Stimulated activated naive CD8-positive, alpha-beta T cell treated with anti-CD3 and anti-CD28 coated beads, Interleukin-15, Interleukin-2, amounts not matched to agents 100 ng/mL and 50 ng/mL, for 24 hours (primary cell): Measurements from ENCODE around the gene ZFX.
"Not testable (repeated sequence)": the region's sequence is repeated elsewhere in the genome, so short reads cannot be mapped to it uniquely, and the experiment has no call there.

Experiments used
- H3K27ac Mint-ChIP-seq: one replicate; pipeline ENCODE4 v1.8.0; 2021; ENCODE audit warnings: mild to moderate bottlenecking, mixed read lengths
- H3K27me3 Mint-ChIP-seq: one replicate; pipeline ENCODE4 v1.8.0; 2021; ENCODE audit warnings: mixed read lengths
- H3K36me3 Mint-ChIP-seq: one replicate; pipeline ENCODE4 v1.8.0; 2021; ENCODE audit warnings: low read depth, mixed read lengths
- H3K4me1 Mint-ChIP-seq: one replicate; pipeline ENCODE4 v1.8.0; 2021; ENCODE audit warnings: low read depth, mixed read lengths
- H3K4me3 Mint-ChIP-seq: one replicate; pipeline ENCODE4 v1.8.0; 2021; ENCODE audit warnings: mild to moderate bottlenecking, mixed read lengths
- H3K9me3 Mint-ChIP-seq: one replicate; pipeline ENCODE4 v1.8.0; 2021; ENCODE audit warnings: mixed read lengths

ZFX gene

GRCh38 chrX:24147165-24147564 lies 2.4 kb upstream of the ZFX start:
- no peaks in the 10 kb centered on the region for H3K27me3 Mint-ChIP-seq
- H3K4me3 Mint-ChIP-seq: no peak overlapping the region
- peaks cover 40% of the 10 kb centered on the region for H3K4me1 Mint-ChIP-seq

GRCh38 chrX:24148121-24148520 lies 1.4 kb upstream of the ZFX start:
- Mint-ChIP-seq H3K27ac (peak overlapping the region; percentile 88), H3K4me3 (peak overlapping the region; percentile 77), H3K27me3 (no peaks in the 10 kb centered on the region), H3K9me3 (no peaks in the 10 kb centered on the region), H3K36me3 (peaks cover 21% of the 10 kb centered on the region), H3K4me1 (peaks cover 49% of the 10 kb centered on the region)

More at GRCh38 chrX:24147165-24147564, 2.4 kb upstream of the ZFX start:
- H3K27ac Mint-ChIP-seq: peak overlapping the region; percentile 41
- peaks cover 12% of the 10 kb centered on the region for H3K36me3 Mint-ChIP-seq
- no peaks in the 10 kb centered on the region for H3K9me3 Mint-ChIP-seq

- H3K4me1 Mint-ChIP-seq: peaks cover 55% of the 10 kb centered on the region
- no peaks in the 10 kb centered on the region for H3K27me3 Mint-ChIP-seq
- peaks cover 27% of the 10 kb centered on the region for H3K36me3 Mint-ChIP-seq
- no peaks in the 10 kb centered on the region for H3K9me3 Mint-ChIP-seq
- peak overlapping the region; percentile 77 for H3K4me3 Mint-ChIP-seq
- peak overlapping the region; percentile 88 for H3K27ac Mint-ChIP-seq
These were observed 786 bp upstream of the ZFX start for GRCh38 chrX:24148535-24149350.

- H3K4me1 Mint-ChIP-seq: peaks cover 60% of the 10 kb centered on the region
- H3K9me3 Mint-ChIP-seq: no peaks in the 10 kb centered on the region
- H3K4me3 Mint-ChIP-seq: peak overlapping the region; percentile 86
- H3K27me3 Mint-ChIP-seq: no peaks in the 10 kb centered on the region
- H3K36me3 Mint-ChIP-seq: peaks cover 32% of the 10 kb centered on the region
- peak overlapping the region; percentile 84 for H3K27ac Mint-ChIP-seq
These were observed 692 bp downstream of the ZFX start for GRCh38 chrX:24150051-24150790.

GRCh38 chrX:24150898-24151297 lies 1.4 kb downstream of the ZFX start:
- H3K4me3 Mint-ChIP-seq: peak overlapping the region; percentile 86
- peaks cover 63% of the 10 kb centered on the region for H3K4me1 Mint-ChIP-seq
- peak overlapping the region; percentile 84 for H3K27ac Mint-ChIP-seq
- no peaks in the 10 kb centered on the region for H3K27me3 Mint-ChIP-seq
- no peaks in the 10 kb centered on the region for H3K9me3 Mint-ChIP-seq
- peaks cover 35% of the 10 kb centered on the region for H3K36me3 Mint-ChIP-seq

GRCh38 chrX:24151513-24151912 lies 2.0 kb downstream of the ZFX start:
- peak overlapping the region; percentile 86 for H3K4me3 Mint-ChIP-seq
- H3K27me3 Mint-ChIP-seq: no peaks in the 10 kb centered on the region
- H3K9me3 Mint-ChIP-seq: no peaks in the 10 kb centered on the region
- peaks cover 67% of the 10 kb centered on the region for H3K4me1 Mint-ChIP-seq
- peaks cover 40% of the 10 kb centered on the region for H3K36me3 Mint-ChIP-seq
- H3K27ac Mint-ChIP-seq: peak overlapping the region; percentile 84

- Mint-ChIP-seq H3K4me3 (peak overlapping the region; percentile 86), H3K4me1 (peaks cover 62% of the 10 kb centered on the region), H3K36me3 (peaks cover 42% of the 10 kb centered on the region), H3K27me3 (no peaks in the 10 kb centered on the region), H3K27ac (peak overlapping the region; percentile 84), H3K9me3 (no peaks in the 10 kb centered on the region)
These were observed 3.8 kb downstream of the ZFX start for GRCh38 chrX:24153178-24153795.

GRCh38 chrX:24153796-24154189 lies 4.3 kb downstream of the ZFX start:
- Mint-ChIP-seq H3K4me1 (peaks cover 59% of the 10 kb centered on the region), H3K9me3 (no peaks in the 10 kb centered on the region), H3K4me3 (no peak overlapping the region), H3K27me3 (no peaks in the 10 kb centered on the region), H3K36me3 (peaks cover 45% of the 10 kb centered on the region), H3K27ac (peak overlapping the region; percentile 84)

GRCh38 chrX:24154490-24155034 lies 5.0 kb downstream of the ZFX start:
- H3K9me3 Mint-ChIP-seq: no peaks in the 10 kb centered on the region
- peaks cover 46% of the 10 kb centered on the region for H3K36me3 Mint-ChIP-seq
- H3K4me3 Mint-ChIP-seq: no peak overlapping the region
- H3K27me3 Mint-ChIP-seq: no peaks in the 10 kb centered on the region
- peaks cover 65% of the 10 kb centered on the region for H3K4me1 Mint-ChIP-seq
- peak overlapping the region; percentile 55 for H3K27ac Mint-ChIP-seq

GRCh38 chrX:24155747-24156146 lies 6.2 kb downstream of the ZFX start:
- not testable (repeated sequence) for H3K4me3 Mint-ChIP-seq, H3K27ac Mint-ChIP-seq, H3K9me3 Mint-ChIP-seq, H3K27me3 Mint-ChIP-seq
- H3K36me3 Mint-ChIP-seq: peaks cover 47% of the 10 kb centered on the region
- H3K4me1 Mint-ChIP-seq: peaks cover 68% of the 10 kb centered on the region

GRCh38 chrX:24156177-24156576 lies 6.6 kb downstream of the ZFX start:
- H3K9me3 Mint-ChIP-seq: no peaks in the 10 kb centered on the region
- no peaks in the 10 kb centered on the region for H3K27me3 Mint-ChIP-seq
- H3K4me1 Mint-ChIP-seq: peaks cover 68% of the 10 kb centered on the region
- peak overlapping the region; percentile 66 for H3K27ac Mint-ChIP-seq
- H3K36me3 Mint-ChIP-seq: peaks cover 44% of the 10 kb centered on the region
- peak overlapping the region; percentile 47 for H3K4me3 Mint-ChIP-seq

GRCh38 chrX:24158881-24159280 lies 9.4 kb downstream of the ZFX start:
- H3K4me1 Mint-ChIP-seq: peaks cover 51% of the 10 kb centered on the region
- H3K27ac Mint-ChIP-seq: no peak overlapping the region
- H3K36me3 Mint-ChIP-seq: peaks cover 33% of the 10 kb centered on the region
- H3K27me3 Mint-ChIP-seq: no peaks in the 10 kb centered on the region
- no peaks in the 10 kb centered on the region for H3K9me3 Mint-ChIP-seq
- H3K4me3 Mint-ChIP-seq: no peak overlapping the region

- H3K4me3 Mint-ChIP-seq: no peak overlapping the region
- peaks cover 32% of the 10 kb centered on the region for H3K36me3 Mint-ChIP-seq
- H3K27me3 Mint-ChIP-seq: no peaks in the 10 kb centered on the region
- no peaks in the 10 kb centered on the region for H3K9me3 Mint-ChIP-seq
- no peak overlapping the region for H3K27ac Mint-ChIP-seq
- peaks cover 68% of the 10 kb centered on the region for H3K4me1 Mint-ChIP-seq
These were observed 16.5 kb downstream of the ZFX start for GRCh38 chrX:24166078-24166477.

GRCh38 chrX:24167719-24168472 lies 18.4 kb downstream of the ZFX start:
- peaks cover 36% of the 10 kb centered on the region for H3K36me3 Mint-ChIP-seq
- peak overlapping the region; percentile 0 for H3K4me3 Mint-ChIP-seq
- peaks cover 66% of the 10 kb centered on the region for H3K4me1 Mint-ChIP-seq

More at GRCh38 chrX:24167719-24168472, 18.4 kb downstream of the ZFX start:
- peak overlapping the region; percentile 47 for H3K27ac Mint-ChIP-seq
- H3K27me3 Mint-ChIP-seq: no peaks in the 10 kb centered on the region
- H3K9me3 Mint-ChIP-seq: no peaks in the 10 kb centered on the region
